Adipocyte (in vitro differentiated cells): ENCODE measurements around the gene STEAP3.

Experiments used
- DNase-seq: peaks from one replicate; pipeline ENCODE4 v3.0.0-alpha.2; 2015; ENCODE audit warnings: low read depth
- H3K27me3 ChIP-seq: replicated peaks from 2 replicates; pipeline ENCODE4 v1.7.0; 2013; ENCODE audit warnings: mild to moderate bottlenecking, low read length, moderate library complexity; ENCODE audit not compliant: control insufficient read depth, insufficient read depth
- H3K36me3 ChIP-seq: 2 replicates; pipeline ENCODE4 v1.7.0; 2013; ENCODE audit warnings: low read length, mild to moderate bottlenecking, moderate library complexity; ENCODE audit not compliant: control insufficient read depth, insufficient read depth, severe bottlenecking
- H3K4me1 ChIP-seq: 2 replicates; pipeline ENCODE4 v1.7.0; 2013; ENCODE audit warnings: mild to moderate bottlenecking, low read length, moderate library complexity; ENCODE audit not compliant: control insufficient read depth, insufficient read depth
- H3K4me3 ChIP-seq: 2 replicates; pipeline ENCODE4 v1.7.0; 2013; ENCODE audit warnings: mild to moderate bottlenecking, low read length, moderate library complexity
- H3K9ac ChIP-seq: 2 replicates; pipeline ENCODE4 v1.7.0; 2013; ENCODE audit warnings: mild to moderate bottlenecking, low read length, moderate library complexity
- H3K9me3 ChIP-seq: 2 replicates; pipeline ENCODE4 v1.7.0; 2013; ENCODE audit warnings: mild to moderate bottlenecking, low read length, moderate library complexity; ENCODE audit not compliant: control insufficient read depth

Gene STEAP3

GRCh38 chr2:119291588-119292167 is 68.0 kb downstream of the STEAP3 start:
- no peaks in the 10 kb centered on the region for H3K36me3 ChIP-seq
- H3K9ac ChIP-seq, result no peak overlapping the region
- H3K27me3 ChIP-seq, result no peaks in the 10 kb centered on the region
- H3K4me3 ChIP-seq, result no peak overlapping the region
- H3K9me3 ChIP-seq, result no peaks in the 10 kb centered on the region
- no peak for DNase-seq
- peaks cover 17% of the 10 kb centered on the region for H3K4me1 ChIP-seq

GRCh38 chr2:119292226-119292625 is 68.6 kb downstream of the STEAP3 start:
- Histone ChIP-seq H3K36me3 (no peaks in the 10 kb centered on the region), H3K9ac (no peak overlapping the region), H3K9me3 (no peaks in the 10 kb centered on the region), H3K4me1 (peaks cover 17% of the 10 kb centered on the region), H3K27me3 (no peaks in the 10 kb centered on the region), H3K4me3 (no peak overlapping the region)
- DNase-seq, result peak; percentile 79

GRCh38 chr2:119293254-119293653 is 69.6 kb downstream of the STEAP3 start:
- H3K36me3 ChIP-seq, result no peaks in the 10 kb centered on the region
- H3K9me3 ChIP-seq, result no peaks in the 10 kb centered on the region
- no peaks in the 10 kb centered on the region for H3K27me3 ChIP-seq
- no peak overlapping the region for H3K9ac ChIP-seq
- peaks cover 17% of the 10 kb centered on the region for H3K4me1 ChIP-seq
- DNase-seq, result no peak
- H3K4me3 ChIP-seq, result no peak overlapping the region

- no peaks in the 10 kb centered on the region for H3K9me3 ChIP-seq
- H3K27me3 ChIP-seq, result no peaks in the 10 kb centered on the region
- DNase-seq, result no peak
- H3K36me3 ChIP-seq, result no peaks in the 10 kb centered on the region
- H3K4me3 ChIP-seq, result no peak overlapping the region
- H3K4me1 ChIP-seq, result peaks cover 19% of the 10 kb centered on the region
- no peak overlapping the region for H3K9ac ChIP-seq
Observed at GRCh38 chr2:119293900-119294299, 70.3 kb downstream of the STEAP3 start.

GRCh38 chr2:119294671-119295070 is 71.0 kb downstream of the STEAP3 start:
- H3K9me3 ChIP-seq, result no peaks in the 10 kb centered on the region
- no peak overlapping the region for H3K9ac ChIP-seq
- peaks cover 13% of the 10 kb centered on the region for H3K4me1 ChIP-seq
- no peak overlapping the region for H3K4me3 ChIP-seq
- no peaks in the 10 kb centered on the region for H3K36me3 ChIP-seq
- DNase-seq, result no peak
- H3K27me3 ChIP-seq, result no peaks in the 10 kb centered on the region

GRCh38 chr2:119295688-119296375 is 72.2 kb downstream of the STEAP3 start:
- no peaks in the 10 kb centered on the region for H3K36me3 ChIP-seq
- DNase-seq, result no peak
- no peak overlapping the region for H3K9ac ChIP-seq
- H3K4me3 ChIP-seq, result no peak overlapping the region
- H3K4me1 ChIP-seq, result peaks cover 6% of the 10 kb centered on the region
- no peaks in the 10 kb centered on the region for H3K27me3 ChIP-seq
- H3K9me3 ChIP-seq, result no peaks in the 10 kb centered on the region

GRCh38 chr2:119301413-119301812 is 77.8 kb downstream of the STEAP3 start:
- peak; percentile 6 for DNase-seq
- Histone ChIP-seq H3K9me3 (no peaks in the 10 kb centered on the region), H3K4me1 (peaks cover 6% of the 10 kb centered on the region), H3K4me3 (no peak overlapping the region), H3K36me3 (no peaks in the 10 kb centered on the region), H3K9ac (no peak overlapping the region), H3K27me3 (no peaks in the 10 kb centered on the region)

GRCh38 chr2:119304847-119305246 is 81.2 kb downstream of the STEAP3 start:
- no peak overlapping the region for H3K9ac ChIP-seq
- H3K4me3 ChIP-seq, result no peak overlapping the region
- H3K36me3 ChIP-seq, result no peaks in the 10 kb centered on the region
- DNase-seq, result no peak
- no peaks in the 10 kb centered on the region for H3K27me3 ChIP-seq
- no peaks in the 10 kb centered on the region for H3K4me1 ChIP-seq
- no peaks in the 10 kb centered on the region for H3K9me3 ChIP-seq

- no peaks in the 10 kb centered on the region for H3K27me3 ChIP-seq
- H3K9me3 ChIP-seq, result no peaks in the 10 kb centered on the region
- no peak overlapping the region for H3K4me3 ChIP-seq
- no peaks in the 10 kb centered on the region for H3K36me3 ChIP-seq
- no peaks in the 10 kb centered on the region for H3K4me1 ChIP-seq
- no peak overlapping the region for H3K9ac ChIP-seq
- DNase-seq, result no peak
Observed at GRCh38 chr2:119305497-119306195, 82.0 kb downstream of the STEAP3 start.

GRCh38 chr2:119306196-119306590 is 82.6 kb downstream of the STEAP3 start:
- Histone ChIP-seq H3K9ac (no peak overlapping the region), H3K27me3 (no peaks in the 10 kb centered on the region), H3K9me3 (no peaks in the 10 kb centered on the region), H3K4me1 (no peaks in the 10 kb centered on the region), H3K4me3 (peak overlapping the region; percentile 51), H3K36me3 (no peaks in the 10 kb centered on the region)
- no peak for DNase-seq

- Histone ChIP-seq H3K36me3 (no peaks in the 10 kb centered on the region), H3K9ac (no peak overlapping the region), H3K27me3 (no peaks in the 10 kb centered on the region)
Observed at GRCh38 chr2:119307419-119308140, 83.9 kb downstream of the STEAP3 start.

More at GRCh38 chr2:119307419-119308140, 83.9 kb downstream of the STEAP3 start:
- Histone ChIP-seq H3K9me3 (no peaks in the 10 kb centered on the region), H3K4me1 (peaks cover 3% of the 10 kb centered on the region), H3K4me3 (no peak overlapping the region)
- DNase-seq, result no peak
